ENCODE measurements around the gene BBX.
"Not testable (repeated sequence)": the region's sequence is repeated elsewhere in the genome, so short reads cannot be mapped to it uniquely, and the experiment has no call there.

The BBX gene

DNA sequence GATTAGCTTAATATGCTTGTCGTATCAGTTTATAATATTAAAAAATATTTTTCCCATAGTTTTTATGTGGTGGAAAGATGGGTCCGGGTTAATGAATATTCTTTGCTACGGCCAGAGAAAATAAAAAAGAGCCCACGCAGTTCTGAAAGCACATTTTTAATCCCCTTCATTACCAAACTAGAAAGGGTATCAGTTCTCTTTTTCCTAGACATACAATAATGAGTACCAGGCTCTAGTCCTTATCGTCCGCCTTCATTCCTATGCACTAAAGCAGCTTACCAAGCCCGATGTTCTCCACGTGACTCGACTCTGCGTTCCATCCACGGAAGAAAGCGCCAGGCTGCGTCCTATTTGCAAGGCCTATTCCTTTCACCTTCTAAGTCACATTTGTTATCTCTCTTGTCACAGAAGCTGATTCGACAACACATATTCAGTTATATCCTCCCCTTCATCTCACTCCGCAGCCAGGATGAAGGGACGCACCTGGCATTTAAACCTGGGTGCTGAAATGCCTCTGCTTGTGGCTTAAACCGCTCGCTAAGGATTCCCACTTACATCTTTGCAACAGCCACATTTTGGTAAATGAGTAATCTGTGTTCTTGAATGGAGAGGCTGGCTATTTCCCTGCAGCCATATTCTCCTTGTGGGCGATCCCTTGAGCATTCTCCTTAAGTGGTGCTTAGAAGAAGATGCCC lies 311.1 kb downstream of the BBX start:
- Histone ChIP-seq H3K9ac (ENCODE audit: low read length) (no peak overlapping the region), H3K18ac (ENCODE audit: low read length) (no peak overlapping the region), H3K79me1 (ENCODE audit: low read length) (no peaks in the 10 kb centered on the region), H2BK120ac (ENCODE audit: low read depth, low read length) (no peak overlapping the region), H3K4me1 (ENCODE audit: control insufficient read depth, low read depth, low read length) (no peaks in the 10 kb centered on the region), H3K56ac (ENCODE audit: low read length) (no peak overlapping the region), H3K4me2 (ENCODE audit: low read length) (no peak overlapping the region), H3K36me3 (ENCODE audit: control insufficient read depth, insufficient read depth, low read length) (no peaks in the 10 kb centered on the region), H2BK5ac (ENCODE audit: low read length) (no peak overlapping the region), H3K4me3 (ENCODE audit: low read length) (no peak overlapping the region), H3K79me2 (ENCODE audit: control insufficient read depth, insufficient read depth, low read length) (no peaks in the 10 kb centered on the region), H2BK15ac (replicated peaks; ENCODE audit: low read depth) (no peak overlapping the region), H4K5ac (ENCODE audit: low read length) (no peak overlapping the region), H3K27ac (ENCODE audit: low read depth, low read length) (no peak overlapping the region), H3K27me3 (ENCODE audit: insufficient read depth, low read length, poor library complexity) (no peaks in the 10 kb centered on the region), H3K23ac (ENCODE audit: low read length) (no peak overlapping the region), H4K8ac (ENCODE audit: low read depth, low read length) (no peak overlapping the region), H3K4ac (ENCODE audit: low read depth, low read length) (no peak overlapping the region), H2AK5ac (ENCODE audit: low read length) (no peak overlapping the region)
- no CpG with 5 or more reads among the region's 19 CpGs for WGBS (ENCODE audit: extremely low coverage, insufficient coverage, low lambda C conversion rate)
- no peak for DNase-seq

DNA sequence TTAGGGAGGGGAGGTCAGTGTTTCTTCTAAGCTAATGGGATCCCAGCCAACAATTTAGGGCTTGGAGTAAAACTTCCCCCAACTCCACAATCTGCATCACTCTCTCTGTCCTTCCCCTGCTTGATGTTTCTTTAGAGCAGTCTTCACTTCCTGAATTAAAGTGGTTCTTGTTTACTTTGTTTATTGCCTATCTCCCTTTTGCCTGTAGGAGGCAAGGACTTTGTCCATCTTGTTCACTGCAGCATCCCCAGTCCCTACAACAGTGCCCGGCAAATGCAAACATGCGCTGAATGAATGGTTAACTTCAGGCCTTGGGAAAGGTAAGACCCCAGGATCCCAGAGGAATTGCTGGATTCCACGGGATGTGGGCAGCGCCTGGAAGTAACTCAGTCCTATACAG lies 312.2 kb downstream of the BBX start:
- H3K79me1 ChIP-seq (ENCODE audit: low read length); H4K5ac ChIP-seq (ENCODE audit: low read length); H3K23ac ChIP-seq (ENCODE audit: low read length); DNase-seq; H4K8ac ChIP-seq (ENCODE audit: low read depth, low read length); H3K4ac ChIP-seq (ENCODE audit: low read depth, low read length); H2BK120ac ChIP-seq (ENCODE audit: low read depth, low read length); H3K9ac ChIP-seq (ENCODE audit: low read length); H2BK5ac ChIP-seq (ENCODE audit: low read length); H3K36me3 ChIP-seq (ENCODE audit: control insufficient read depth, insufficient read depth, low read length); H3K27ac ChIP-seq (ENCODE audit: low read depth, low read length); H2BK15ac ChIP-seq (replicated peaks; ENCODE audit: low read depth); H2AK5ac ChIP-seq (ENCODE audit: low read length); H3K4me3 ChIP-seq (ENCODE audit: low read length); H3K4me2 ChIP-seq (ENCODE audit: low read length); H3K18ac ChIP-seq (ENCODE audit: low read length); H3K79me2 ChIP-seq (ENCODE audit: control insufficient read depth, insufficient read depth, low read length); H3K56ac ChIP-seq (ENCODE audit: low read length); H3K27me3 ChIP-seq (ENCODE audit: insufficient read depth, low read length, poor library complexity); H3K4me1 ChIP-seq (ENCODE audit: control insufficient read depth, low read depth, low read length): not testable (repeated sequence)
- no CpG with 5 or more reads among the region's 4 CpGs for WGBS (ENCODE audit: extremely low coverage, insufficient coverage, low lambda C conversion rate)

DNA sequence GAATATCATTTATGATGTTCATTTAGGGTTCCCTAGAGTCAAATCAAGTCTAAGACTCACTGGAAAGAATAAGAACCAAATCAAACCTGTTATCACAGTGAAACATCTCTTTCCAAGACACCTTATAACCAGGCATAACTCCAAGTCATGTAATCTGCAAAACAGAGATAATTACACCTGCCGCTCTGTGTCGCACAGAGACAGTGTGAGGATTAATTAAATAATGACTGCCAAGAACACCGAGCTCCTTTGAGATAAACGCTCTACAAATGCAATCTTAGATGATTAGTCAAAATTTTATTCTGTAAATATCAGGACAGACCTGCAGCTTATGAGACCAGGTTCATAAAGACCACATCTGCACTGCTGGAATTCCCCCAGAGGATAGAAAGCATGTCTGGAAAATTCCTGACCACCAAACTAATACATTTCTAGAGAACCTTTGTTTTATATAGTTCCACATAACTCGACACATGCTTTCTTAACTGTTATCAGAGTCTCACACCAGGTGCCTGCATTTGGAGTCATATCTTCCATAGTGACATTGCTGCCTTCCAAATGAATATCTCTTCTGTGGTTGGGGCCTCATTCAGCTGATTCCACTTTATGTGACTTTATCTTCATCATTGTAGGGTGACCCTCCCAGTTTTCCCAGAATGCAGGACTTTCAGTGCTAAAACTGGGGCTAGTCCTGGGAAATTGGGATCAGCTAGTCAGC lies 315.3 kb downstream of the BBX start:
- H3K4me3 ChIP-seq (ENCODE audit: low read length) = no peak overlapping the region
- H3K4me1 ChIP-seq (ENCODE audit: control insufficient read depth, low read depth, low read length) = no peaks in the 10 kb centered on the region
- DNase-seq = no peak
- no peaks in the 10 kb centered on the region for H3K27me3 ChIP-seq (ENCODE audit: insufficient read depth, low read length, poor library complexity)
- no peak overlapping the region for H4K8ac ChIP-seq (ENCODE audit: low read depth, low read length)
- no peak overlapping the region for H2BK120ac ChIP-seq (ENCODE audit: low read depth, low read length)
- H2BK15ac ChIP-seq (replicated peaks; ENCODE audit: low read depth) = no peak overlapping the region
- no peak overlapping the region for H3K56ac ChIP-seq (ENCODE audit: low read length)
- H3K79me2 ChIP-seq (ENCODE audit: control insufficient read depth, insufficient read depth, low read length) = no peaks in the 10 kb centered on the region
- H3K23ac ChIP-seq (ENCODE audit: low read length) = no peak overlapping the region
- no peak overlapping the region for H3K27ac ChIP-seq (ENCODE audit: low read depth, low read length)
- H3K79me1 ChIP-seq (ENCODE audit: low read length) = no peaks in the 10 kb centered on the region
- H4K5ac ChIP-seq (ENCODE audit: low read length) = no peak overlapping the region
- H3K4me2 ChIP-seq (ENCODE audit: low read length) = no peak overlapping the region
- H2AK5ac ChIP-seq (ENCODE audit: low read length) = no peak overlapping the region
- no CpG with 5 or more reads among the region's 5 CpGs for WGBS (ENCODE audit: extremely low coverage, insufficient coverage, low lambda C conversion rate)
- no peak overlapping the region for H3K4ac ChIP-seq (ENCODE audit: low read depth, low read length)
- H2BK5ac ChIP-seq (ENCODE audit: low read length) = no peak overlapping the region
- H3K36me3 ChIP-seq (ENCODE audit: control insufficient read depth, insufficient read depth, low read length) = no peaks in the 10 kb centered on the region
- no peak overlapping the region for H3K18ac ChIP-seq (ENCODE audit: low read length)
- H3K9ac ChIP-seq (ENCODE audit: low read length) = no peak overlapping the region

DNA sequence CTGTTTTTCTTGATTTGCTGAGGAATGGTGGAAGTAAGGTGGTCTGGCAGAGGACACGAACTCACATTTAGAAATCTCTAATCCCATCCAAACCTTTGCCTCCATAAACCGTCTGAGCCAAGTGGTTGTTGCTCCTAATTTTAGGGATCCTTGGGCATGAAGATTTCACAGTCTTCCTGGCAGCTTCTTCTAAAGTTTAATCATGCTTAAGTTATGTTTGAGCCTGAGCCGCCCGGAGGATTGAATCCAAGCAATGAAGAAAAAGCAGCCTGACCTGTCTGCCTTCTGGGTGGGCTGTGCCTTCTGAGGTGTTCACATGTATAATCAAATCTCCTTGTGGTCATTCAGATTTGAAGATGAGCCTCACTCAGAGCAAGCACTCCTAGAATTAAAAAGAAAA lies 319.1 kb downstream of the BBX start:
- no peak overlapping the region for H2BK120ac ChIP-seq (ENCODE audit: low read depth, low read length)
- no peak overlapping the region for H3K4me3 ChIP-seq (ENCODE audit: low read length)
- no peak overlapping the region for H4K5ac ChIP-seq (ENCODE audit: low read length)
- DNase-seq = no peak
- H3K4me1 ChIP-seq (ENCODE audit: control insufficient read depth, low read depth, low read length) = no peaks in the 10 kb centered on the region
- no peak overlapping the region for H3K9ac ChIP-seq (ENCODE audit: low read length)
- no peak overlapping the region for H3K27ac ChIP-seq (ENCODE audit: low read depth, low read length)
- H3K27me3 ChIP-seq (ENCODE audit: insufficient read depth, low read length, poor library complexity) = no peaks in the 10 kb centered on the region
- H3K79me2 ChIP-seq (ENCODE audit: control insufficient read depth, insufficient read depth, low read length) = no peaks in the 10 kb centered on the region
- no peak overlapping the region for H3K4ac ChIP-seq (ENCODE audit: low read depth, low read length)
- no peaks in the 10 kb centered on the region for H3K79me1 ChIP-seq (ENCODE audit: low read length)
- no peak overlapping the region for H2BK15ac ChIP-seq (replicated peaks; ENCODE audit: low read depth)
- H3K36me3 ChIP-seq (ENCODE audit: control insufficient read depth, insufficient read depth, low read length) = no peaks in the 10 kb centered on the region
- no peak overlapping the region for H3K23ac ChIP-seq (ENCODE audit: low read length)
- WGBS (ENCODE audit: extremely low coverage, insufficient coverage, low lambda C conversion rate) = no CpG with 5 or more reads among the region's 4 CpGs
- H4K8ac ChIP-seq (ENCODE audit: low read depth, low read length) = no peak overlapping the region
- H3K18ac ChIP-seq (ENCODE audit: low read length) = no peak overlapping the region
- no peak overlapping the region for H2BK5ac ChIP-seq (ENCODE audit: low read length)
- H3K56ac ChIP-seq (ENCODE audit: low read length) = no peak overlapping the region
- H2AK5ac ChIP-seq (ENCODE audit: low read length) = no peak overlapping the region
- H3K4me2 ChIP-seq (ENCODE audit: low read length) = no peak overlapping the region

DNA sequence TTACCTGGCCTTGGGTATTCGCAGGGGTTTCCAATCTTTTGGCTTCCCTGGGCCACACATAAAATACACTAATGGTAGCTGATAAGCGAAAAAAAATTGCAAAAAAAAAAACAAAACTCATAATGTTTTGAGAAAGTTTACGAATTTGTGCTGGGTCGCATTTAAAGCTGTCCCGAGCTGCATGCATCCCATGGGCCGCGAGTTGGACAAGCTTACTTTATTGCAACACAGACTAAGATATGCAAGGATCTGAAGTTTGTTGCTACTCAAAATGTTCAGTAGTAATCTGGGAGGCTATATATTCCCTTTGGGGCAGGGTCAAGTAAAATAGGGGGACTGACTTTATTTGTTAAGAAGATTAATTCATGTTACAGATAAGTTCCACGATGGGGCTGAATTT lies 320.2 kb downstream of the BBX start:
- H3K56ac ChIP-seq (ENCODE audit: low read length) = no peak overlapping the region
- H3K4me2 ChIP-seq (ENCODE audit: low read length) = no peak overlapping the region
- H3K27me3 ChIP-seq (ENCODE audit: insufficient read depth, low read length, poor library complexity) = no peaks in the 10 kb centered on the region
- no peak overlapping the region for H3K4me3 ChIP-seq (ENCODE audit: low read length)
- H3K23ac ChIP-seq (ENCODE audit: low read length) = no peak overlapping the region
- H3K18ac ChIP-seq (ENCODE audit: low read length) = no peak overlapping the region
- H3K4me1 ChIP-seq (ENCODE audit: control insufficient read depth, low read depth, low read length) = no peaks in the 10 kb centered on the region
- no peak for DNase-seq
- no peak overlapping the region for H3K9ac ChIP-seq (ENCODE audit: low read length)
- H3K27ac ChIP-seq (ENCODE audit: low read depth, low read length) = no peak overlapping the region
- H4K5ac ChIP-seq (ENCODE audit: low read length) = no peak overlapping the region
- H2BK15ac ChIP-seq (replicated peaks; ENCODE audit: low read depth) = no peak overlapping the region
- H3K79me1 ChIP-seq (ENCODE audit: low read length) = no peaks in the 10 kb centered on the region
- no peak overlapping the region for H4K8ac ChIP-seq (ENCODE audit: low read depth, low read length)
- no peaks in the 10 kb centered on the region for H3K79me2 ChIP-seq (ENCODE audit: control insufficient read depth, insufficient read depth, low read length)
- no peak overlapping the region for H3K4ac ChIP-seq (ENCODE audit: low read depth, low read length)
- no peak overlapping the region for H2BK5ac ChIP-seq (ENCODE audit: low read length)
- H2AK5ac ChIP-seq (ENCODE audit: low read length) = no peak overlapping the region
- no CpG with 5 or more reads among the region's 8 CpGs for WGBS (ENCODE audit: extremely low coverage, insufficient coverage, low lambda C conversion rate)
- no peaks in the 10 kb centered on the region for H3K36me3 ChIP-seq (ENCODE audit: control insufficient read depth, insufficient read depth, low read length)
- H2BK120ac ChIP-seq (ENCODE audit: low read depth, low read length) = no peak overlapping the region
